Muscle layer of colon (tissue), 2 donors: ENCODE data around the gene LTA.
A peak's percentile ranks its signal among the peaks of the same experiment; 100 is the strongest.

Source experiments
- H3K27ac ChIP-seq: one replicate; pipeline ENCODE4 v1.7.0; 2013; ENCODE audit warnings: low read depth, mild to moderate bottlenecking, low read length, moderate library complexity
- H3K27me3 ChIP-seq, 2 donors: one replicate each; pipeline ENCODE4 v1.7.0; 2013; ENCODE audit warnings: low read length in 2 of 2, mild to moderate bottlenecking in 2 of 2; ENCODE audit not compliant: insufficient read depth in 2 of 2, control insufficient read depth in 1 of 2
- H3K36me3 ChIP-seq: one replicate; pipeline ENCODE4 v1.7.0; 2013; ENCODE audit warnings: mild to moderate bottlenecking, low read length; ENCODE audit not compliant: insufficient read depth
- H3K4me1 ChIP-seq: one replicate; pipeline ENCODE4 v1.7.0; 2013; ENCODE audit warnings: mild to moderate bottlenecking, low read length; ENCODE audit not compliant: insufficient read depth
- H3K4me3 ChIP-seq, 2 donors: one replicate each; pipeline ENCODE4 v1.7.0; 2013; ENCODE audit warnings: low read length in 2 of 2, low read depth in 1 of 2, mild to moderate bottlenecking in 1 of 2, moderate library complexity in 1 of 2
- H3K9ac ChIP-seq: one replicate; pipeline ENCODE4 v1.7.0; 2013; ENCODE audit warnings: low read length
- H3K9me3 ChIP-seq: one replicate; pipeline ENCODE4 v1.7.0; 2013; ENCODE audit warnings: mild to moderate bottlenecking, low read length
- donor health status: abdominal sarcoma.
- donor health status: Adenocarcinoma of cecum.

The LTA gene

DNA sequence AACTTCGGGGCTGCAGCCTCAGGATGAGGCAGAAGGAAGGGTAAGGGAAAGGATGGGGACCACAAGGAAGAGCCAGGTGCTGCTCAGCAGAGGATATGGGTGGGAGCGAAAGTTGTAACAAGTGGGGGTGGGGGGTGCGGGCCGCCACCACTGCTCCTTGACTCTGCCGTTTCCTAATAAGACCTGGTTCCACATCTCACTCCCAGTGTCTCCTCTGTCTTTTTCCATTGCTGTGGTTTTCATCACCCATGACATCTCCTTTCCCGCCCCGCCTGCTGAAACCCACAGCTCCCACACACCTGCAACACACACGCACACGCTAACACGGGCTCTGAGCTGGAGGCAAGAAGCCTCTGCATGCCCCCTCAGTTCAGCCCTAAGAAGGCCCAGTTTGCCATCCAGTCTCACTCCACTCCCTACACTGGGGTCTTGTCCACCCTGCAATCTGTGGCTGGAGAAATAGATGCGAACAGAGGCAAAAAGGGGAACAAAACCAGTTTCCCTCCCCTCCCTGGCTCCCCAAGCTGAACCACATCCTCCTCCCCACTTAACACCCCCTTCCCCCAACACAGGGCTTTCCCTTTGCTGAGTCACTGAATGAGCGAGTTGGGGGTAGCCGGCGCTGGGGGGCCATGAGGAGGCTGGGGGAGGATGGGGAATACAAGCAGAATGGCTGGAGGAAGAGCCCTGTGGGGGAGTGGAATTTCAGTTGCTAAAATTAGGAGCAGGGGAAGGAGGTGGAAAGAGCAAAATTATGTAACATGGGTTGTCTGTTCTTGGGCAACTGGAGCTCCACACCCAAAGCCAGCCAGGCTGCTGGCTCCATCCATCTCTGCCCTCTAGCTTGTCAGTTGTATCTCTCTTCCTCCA is 13.2 kb upstream of the LTA start:
- H3K4me3 ChIP-seq: no peak overlapping the region
- peaks cover 42% of the 10 kb centered on the region for H3K36me3 ChIP-seq
- no peaks in the 10 kb centered on the region for H3K9me3 ChIP-seq
- H3K9ac ChIP-seq: no peak overlapping the region
- H3K27ac ChIP-seq: peak overlapping the region; percentile 52
- H3K27me3 ChIP-seq: no peaks in the 10 kb centered on the region
- peaks cover 10% of the 10 kb centered on the region for H3K4me1 ChIP-seq

DNA sequence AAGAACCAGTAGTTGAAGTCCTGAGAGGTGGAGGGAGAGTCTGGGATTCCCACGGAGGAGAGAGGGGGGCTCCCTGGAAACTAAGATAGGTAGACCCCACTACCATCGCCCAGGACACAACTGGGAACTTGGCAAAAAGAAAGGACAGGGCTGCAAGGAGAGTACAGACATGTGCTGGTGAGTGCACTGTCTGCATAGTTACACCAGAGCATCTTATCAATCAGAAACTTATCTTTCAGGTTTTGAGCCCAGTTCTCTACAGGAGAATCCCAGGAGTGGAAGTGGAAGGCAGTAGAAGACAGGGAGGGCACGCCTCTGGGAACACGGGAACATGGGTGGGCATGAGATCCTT is 12.5 kb upstream of the LTA start:
- Histone ChIP-seq H3K4me1 (peaks cover 10% of the 10 kb centered on the region), H3K9ac (no peak overlapping the region), H3K27me3 (no peaks in the 10 kb centered on the region), H3K36me3 (peaks cover 42% of the 10 kb centered on the region), H3K4me3 (no peak overlapping the region), H3K27ac (peak overlapping the region; percentile 52), H3K9me3 (no peaks in the 10 kb centered on the region)

DNA sequence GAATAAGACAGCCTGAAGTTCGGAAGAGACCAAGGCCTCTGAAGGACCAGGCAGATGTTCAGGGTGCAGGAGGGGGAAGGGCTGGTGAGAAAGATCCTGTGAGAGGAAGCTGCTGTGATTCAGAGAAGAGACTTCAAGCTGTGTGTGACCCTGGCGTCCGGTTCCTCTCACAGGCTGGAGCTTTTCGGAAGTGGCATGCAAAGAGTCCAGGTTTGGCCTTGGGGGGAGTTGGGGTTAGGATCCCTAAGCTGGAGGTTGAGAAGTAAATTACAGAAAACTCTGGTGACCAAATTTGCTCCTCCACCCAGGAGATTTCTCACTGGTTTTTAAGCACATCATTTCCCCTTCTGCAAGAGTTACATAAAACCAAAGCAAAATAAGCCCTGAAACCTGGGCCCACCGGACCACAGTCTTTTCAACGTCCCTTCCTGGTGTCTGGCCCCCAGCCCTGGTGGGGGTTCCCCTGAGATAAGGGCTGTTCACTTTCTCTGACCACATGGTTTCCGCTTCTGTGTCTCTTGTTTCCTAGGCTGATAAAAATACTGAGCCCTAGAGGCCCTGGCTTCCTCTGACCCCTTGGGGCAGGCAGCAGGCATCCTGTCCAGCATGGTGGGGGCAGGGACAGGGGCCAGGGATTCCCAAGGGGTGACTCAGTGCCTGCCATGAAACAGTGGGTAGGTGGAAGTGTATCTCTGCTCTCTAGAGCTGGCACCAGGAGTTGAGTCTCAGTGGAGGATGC is 12.0 kb upstream of the LTA start:
- H3K27ac ChIP-seq: peak overlapping the region; percentile 52
- H3K9ac ChIP-seq: no peak overlapping the region
- no peaks in the 10 kb centered on the region for H3K9me3 ChIP-seq
- no peaks in the 10 kb centered on the region for H3K27me3 ChIP-seq
- H3K36me3 ChIP-seq: peaks cover 42% of the 10 kb centered on the region
- H3K4me3 ChIP-seq: no peak overlapping the region
- H3K4me1 ChIP-seq: peaks cover 10% of the 10 kb centered on the region

DNA sequence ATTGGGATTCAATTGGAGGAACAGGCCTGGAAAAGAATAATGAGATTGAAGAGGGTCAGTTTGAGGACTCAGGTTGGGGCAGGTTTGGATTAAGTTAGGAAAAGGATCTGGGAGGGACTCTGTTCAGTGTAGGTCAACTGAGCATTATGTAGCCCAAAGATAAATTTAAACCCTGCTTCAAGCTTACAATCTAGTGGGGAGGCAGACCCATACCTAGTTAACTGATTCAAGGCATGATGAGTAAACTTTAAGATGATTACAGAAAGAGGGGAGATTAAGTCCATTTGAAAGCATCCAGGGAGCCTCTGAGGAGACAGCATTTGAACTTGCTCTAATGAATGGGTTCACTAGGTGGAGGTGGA is 11.4 kb upstream of the LTA start:
- H3K4me1 ChIP-seq: peaks cover 10% of the 10 kb centered on the region
- H3K9me3 ChIP-seq: no peaks in the 10 kb centered on the region
- peaks cover 0 to under 1% of the 10 kb centered on the region in 2 donors for H3K27me3 ChIP-seq
- no peak overlapping the region for H3K27ac ChIP-seq
- H3K4me3 ChIP-seq: no peak overlapping the region
- H3K36me3 ChIP-seq: peaks cover 42% of the 10 kb centered on the region
- H3K9ac ChIP-seq: no peak overlapping the region

DNA sequence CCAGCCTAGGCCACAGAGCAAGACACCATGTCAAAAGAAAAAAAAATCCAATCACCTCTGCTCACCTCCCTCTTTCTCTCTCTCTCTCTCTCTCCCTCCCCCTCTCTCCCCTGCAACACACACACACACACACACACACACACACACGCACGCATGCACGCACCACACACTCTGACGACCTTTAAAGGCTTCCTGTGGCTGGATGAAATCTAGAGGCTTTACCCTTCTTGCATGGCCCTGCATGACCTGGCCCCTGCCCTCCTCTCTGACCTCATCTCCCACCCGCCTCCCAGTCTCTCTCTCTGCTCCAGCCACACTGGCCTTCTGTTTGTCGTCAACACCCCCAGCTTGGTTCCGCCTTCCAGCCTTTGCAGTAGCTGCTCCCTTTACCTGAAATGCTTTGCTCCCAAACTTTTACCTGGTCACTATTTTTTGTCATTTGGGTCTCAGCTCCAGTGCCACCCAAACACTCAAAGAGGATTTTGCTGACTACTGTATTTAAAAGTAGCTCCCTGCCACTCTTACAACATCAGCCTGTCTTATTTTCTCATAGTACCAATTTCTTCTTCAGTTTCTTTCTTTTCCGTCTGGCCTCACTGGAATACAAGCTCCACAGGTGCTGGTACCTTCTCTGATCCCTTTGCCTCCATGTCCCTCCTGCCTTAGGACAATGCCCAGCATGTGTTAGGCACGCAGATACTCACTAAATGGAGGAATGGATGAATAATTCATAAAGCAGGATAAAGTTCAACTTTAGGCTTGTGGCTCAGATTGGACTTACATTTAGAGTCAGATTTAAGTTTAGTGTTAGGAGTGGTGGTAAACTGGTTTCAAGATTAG is 4.3 kb upstream of the LTA start:
- Histone ChIP-seq H3K4me1 (no peaks in the 10 kb centered on the region), H3K27ac (no peak overlapping the region), H3K27me3 (peaks cover 0 to 10% of the 10 kb centered on the region in 2 donors), H3K9me3 (no peaks in the 10 kb centered on the region), H3K9ac (no peak overlapping the region), H3K4me3 (no peak overlapping the region), H3K36me3 (no peaks in the 10 kb centered on the region)

DNA sequence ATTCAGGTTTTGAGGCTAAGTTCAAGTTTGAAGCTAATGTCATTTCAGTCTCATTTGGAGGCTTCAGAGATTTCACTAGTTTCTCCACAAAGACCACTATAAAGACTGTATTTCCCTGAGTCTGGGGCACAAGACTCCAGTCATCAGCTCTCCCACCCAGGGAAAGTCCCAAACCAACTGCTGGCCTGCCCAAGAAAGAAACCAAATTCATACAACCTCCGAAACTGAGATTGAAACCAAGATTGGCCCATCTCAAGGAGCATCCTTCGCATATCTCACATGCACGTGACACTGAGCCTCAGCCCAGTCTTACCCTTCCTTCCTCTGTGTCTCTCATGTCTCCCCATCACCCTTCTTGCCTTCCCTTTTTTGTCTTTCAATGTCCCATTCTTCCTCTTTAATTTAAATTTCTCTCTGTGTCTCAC is 3.5 kb upstream of the LTA start:
- peaks cover 0 to 10% of the 10 kb centered on the region in 2 donors for H3K27me3 ChIP-seq
- no peak overlapping the region for H3K4me3 ChIP-seq
- H3K9ac ChIP-seq: no peak overlapping the region
- H3K4me1 ChIP-seq: no peaks in the 10 kb centered on the region
- no peaks in the 10 kb centered on the region for H3K9me3 ChIP-seq
- no peak overlapping the region for H3K27ac ChIP-seq
- H3K36me3 ChIP-seq: no peaks in the 10 kb centered on the region

DNA sequence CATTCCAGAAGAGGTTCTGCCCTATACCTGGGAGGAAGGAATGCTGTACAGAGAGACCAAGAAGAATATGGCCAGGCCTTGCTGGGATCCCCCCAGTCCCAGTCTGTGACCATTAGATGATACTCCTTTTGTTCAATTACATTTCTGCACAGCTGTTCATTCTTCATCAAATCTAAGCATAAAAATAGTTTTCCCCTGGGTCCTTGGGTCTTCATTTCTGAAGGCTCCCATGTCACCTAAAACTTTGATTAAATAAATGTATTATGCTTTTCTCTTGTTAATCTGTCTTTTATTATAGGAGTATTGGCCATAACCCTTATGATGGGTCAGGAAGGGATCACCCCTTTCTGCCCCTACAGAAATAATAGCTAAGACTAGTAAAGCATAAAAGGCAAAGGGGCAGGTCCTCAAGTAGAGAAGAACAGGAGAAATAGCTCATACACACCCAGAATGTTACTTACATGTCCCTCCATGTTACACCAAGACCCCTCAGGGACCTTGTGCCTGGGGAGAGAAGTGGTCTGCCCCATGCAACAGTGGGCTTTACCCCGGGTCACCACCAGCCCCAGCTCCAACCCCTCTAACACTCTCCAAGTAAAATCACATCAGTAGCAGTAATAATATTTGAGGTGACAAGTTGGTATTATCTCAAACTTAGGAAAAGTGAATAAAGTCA is 2.1 kb upstream of the LTA start:
- Histone ChIP-seq H3K9ac (no peak overlapping the region), H3K9me3 (no peaks in the 10 kb centered on the region), H3K27me3 (peaks cover 0 to 10% of the 10 kb centered on the region in 2 donors), H3K36me3 (no peaks in the 10 kb centered on the region), H3K4me1 (peaks cover 3% of the 10 kb centered on the region), H3K27ac (no peak overlapping the region), H3K4me3 (no peak overlapping the region)

DNA sequence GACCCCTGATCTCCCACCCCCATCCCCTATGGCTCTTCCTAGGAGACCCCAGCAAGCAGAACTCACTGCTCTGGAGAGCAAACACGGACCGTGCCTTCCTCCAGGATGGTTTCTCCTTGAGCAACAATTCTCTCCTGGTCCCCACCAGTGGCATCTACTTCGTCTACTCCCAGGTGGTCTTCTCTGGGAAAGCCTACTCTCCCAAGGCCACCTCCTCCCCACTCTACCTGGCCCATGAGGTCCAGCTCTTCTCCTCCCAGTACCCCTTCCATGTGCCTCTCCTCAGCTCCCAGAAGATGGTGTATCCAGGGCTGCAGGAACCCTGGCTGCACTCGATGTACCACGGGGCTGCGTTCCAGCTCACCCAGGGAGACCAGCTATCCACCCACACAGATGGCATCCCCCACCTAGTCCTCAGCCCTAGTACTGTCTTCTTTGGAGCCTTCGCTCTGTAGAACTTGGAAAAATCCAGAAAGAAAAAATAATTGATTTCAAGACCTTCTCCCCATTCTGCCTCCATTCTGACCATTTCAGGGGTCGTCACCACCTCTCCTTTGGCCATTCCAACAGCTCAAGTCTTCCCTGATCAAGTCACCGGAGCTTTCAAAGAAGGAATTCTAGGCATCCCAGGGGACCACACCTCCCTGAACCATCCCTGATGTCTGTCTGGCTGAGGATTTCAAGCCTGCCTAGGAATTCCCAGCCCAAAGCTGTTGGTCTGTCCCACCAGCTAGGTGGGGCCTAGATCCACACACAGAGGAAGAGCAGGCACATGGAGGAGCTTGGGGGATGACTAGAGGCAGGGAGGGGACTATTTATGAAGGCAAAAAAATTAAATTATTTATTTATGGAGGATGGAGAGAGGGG is 1.4 kb downstream of the LTA start:
- no peaks in the 10 kb centered on the region for H3K27me3 ChIP-seq
- H3K9me3 ChIP-seq: no peaks in the 10 kb centered on the region
- H3K36me3 ChIP-seq: no peaks in the 10 kb centered on the region
- no peak overlapping the region for H3K27ac ChIP-seq
- peaks cover 6% of the 10 kb centered on the region for H3K4me1 ChIP-seq
- no peak overlapping the region for H3K4me3 ChIP-seq
- H3K9ac ChIP-seq: no peak overlapping the region

DNA sequence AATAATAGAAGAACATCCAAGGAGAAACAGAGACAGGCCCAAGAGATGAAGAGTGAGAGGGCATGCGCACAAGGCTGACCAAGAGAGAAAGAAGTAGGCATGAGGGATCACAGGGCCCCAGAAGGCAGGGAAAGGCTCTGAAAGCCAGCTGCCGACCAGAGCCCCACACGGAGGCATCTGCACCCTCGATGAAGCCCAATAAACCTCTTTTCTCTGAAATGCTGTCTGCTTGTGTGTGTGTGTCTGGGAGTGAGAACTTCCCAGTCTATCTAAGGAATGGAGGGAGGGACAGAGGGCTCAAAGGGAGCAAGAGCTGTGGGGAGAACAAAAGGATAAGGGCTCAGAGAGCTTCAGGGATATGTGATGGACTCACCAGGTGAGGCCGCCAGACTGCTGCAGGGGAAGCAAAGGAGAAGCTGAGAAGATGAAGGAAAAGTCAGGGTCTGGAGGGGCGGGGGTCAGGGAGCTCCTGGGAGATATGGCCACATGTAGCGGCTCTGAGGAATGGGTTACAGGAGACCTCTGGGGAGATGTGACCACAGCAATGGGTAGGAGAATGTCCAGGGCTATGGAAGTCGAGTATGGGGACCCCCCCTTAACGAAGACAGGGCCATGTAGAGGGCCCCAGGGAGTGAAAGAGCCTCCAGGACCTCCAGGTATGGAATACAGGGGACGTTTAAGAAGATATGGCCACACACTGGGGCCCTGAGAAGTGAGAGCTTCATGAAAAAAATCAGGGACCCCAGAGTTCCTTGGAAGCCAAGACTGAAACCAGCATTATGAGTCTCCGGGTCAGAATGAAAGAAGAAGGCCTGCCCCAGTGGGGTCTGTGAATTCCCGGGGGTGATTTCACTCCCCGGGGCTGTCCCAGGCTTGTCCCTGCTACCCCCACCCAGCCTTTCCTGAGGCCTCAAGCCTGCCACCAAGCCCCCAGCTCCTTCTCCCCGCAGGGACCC is 2.3 kb downstream of the LTA start:
- H3K9ac ChIP-seq: no peak overlapping the region
- H3K36me3 ChIP-seq: no peaks in the 10 kb centered on the region
- H3K4me3 ChIP-seq: no peak overlapping the region
- no peak overlapping the region for H3K27ac ChIP-seq
- H3K4me1 ChIP-seq: peaks cover 6% of the 10 kb centered on the region
- no peaks in the 10 kb centered on the region for H3K27me3 ChIP-seq
- no peaks in the 10 kb centered on the region for H3K9me3 ChIP-seq
